Measurements from ENCODE around the gene CWC22. TPM values are rescaled to one million over a fixed set of nuclear protein-coding genes. Genes with fewer than 3 reads are reported as not detected.

Gene CWC22
- total RNA-seq, 1 experiment from 2014 or later, result 34.0 TPM

- ChIA-PET CTCF (interaction anchor here (0.6 to 1.7 kb wide), 5 partner anchors 9 to 476 kb away, joined by 3 to 4 read pairs (median 3); no protein-coding TSS in a partner anchor), POLR2A (no interaction called here)
- Mint-ChIP-seq H3K9me3 (ENCODE audit: unreplicated experiment) (peaks cover under 1% of the 10 kb centered on the region), H3K4me1 (ENCODE audit: insufficient read depth, unreplicated experiment) (no peaks in the 10 kb centered on the region), H3K36me3 (ENCODE audit: insufficient read depth, unreplicated experiment) (no peaks in the 10 kb centered on the region), H3K27ac (ENCODE audit: low read depth, unreplicated experiment) (no peak overlapping the region), H3K27me3 (ENCODE audit: insufficient read depth, unreplicated experiment) (no peaks in the 10 kb centered on the region), H3K4me3 (ENCODE audit: unreplicated experiment) (no peak overlapping the region)
- TF ChIP-seq, protein P1, sequence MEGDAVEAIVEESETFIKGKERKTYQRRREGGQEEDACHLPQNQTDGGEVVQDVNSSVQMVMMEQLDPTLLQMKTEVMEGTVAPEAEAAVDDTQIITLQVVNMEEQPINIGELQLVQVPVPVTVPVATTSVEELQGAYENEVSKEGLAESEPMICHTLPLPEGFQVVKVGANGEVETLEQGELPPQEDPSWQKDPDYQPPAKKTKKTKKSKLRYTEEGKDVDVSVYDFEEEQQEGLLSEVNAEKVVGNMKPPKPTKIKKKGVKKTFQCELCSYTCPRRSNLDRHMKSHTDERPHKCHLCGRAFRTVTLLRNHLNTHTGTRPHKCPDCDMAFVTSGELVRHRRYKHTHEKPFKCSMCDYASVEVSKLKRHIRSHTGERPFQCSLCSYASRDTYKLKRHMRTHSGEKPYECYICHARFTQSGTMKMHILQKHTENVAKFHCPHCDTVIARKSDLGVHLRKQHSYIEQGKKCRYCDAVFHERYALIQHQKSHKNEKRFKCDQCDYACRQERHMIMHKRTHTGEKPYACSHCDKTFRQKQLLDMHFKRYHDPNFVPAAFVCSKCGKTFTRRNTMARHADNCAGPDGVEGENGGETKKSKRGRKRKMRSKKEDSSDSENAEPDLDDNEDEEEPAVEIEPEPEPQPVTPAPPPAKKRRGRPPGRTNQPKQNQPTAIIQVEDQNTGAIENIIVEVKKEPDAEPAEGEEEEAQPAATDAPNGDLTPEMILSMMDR (IDR thresholded peaks at IDR 0.05; ENCODE audit: unreplicated experiment), result peak; percentile 12
- intact Hi-C loops (cut with micrococcal nuclease), result no loop called here
- BruUV-seq (replicated peaks), result no TSS peak
- peak; percentile 61 for DNase-seq (ENCODE audit: unreplicated experiment)
These were observed 108.2 kb downstream of the CWC22 start for GRCh38 chr2:179898873-179899272.

Other genes starting within 250 kb of the CWC22 start
- gene ZNF385B, start 145.7 kb downstream of the CWC22 start, total RNA-seq (2022), result 0.33 TPM in 1 of 2 replicates, not detected in the other

All from MCF 10A (cell line).